Fibroblast of lung (primary cell): ENCODE measurements around the gene ZNF630.
"Not testable (repeated sequence)": the region's sequence is repeated elsewhere in the genome, so short reads cannot be mapped to it uniquely, and the experiment has no call there.

Experiments used
- EZH2 ChIP-seq: IDR thresholded peaks from 2 replicates; pipeline ENCODE4 v1.5.1; 2012; ENCODE audit warnings: low read length, control low read depth, mild to moderate bottlenecking; ENCODE audit errors: missing control alignments
- TF ChIP-seq, protein P1 (sequence below), 2 donors: IDR thresholded peaks in 1 of 2; conservative IDR thresholded peaks in 1 of 2; 1 replicate in 1 of 2; 2 replicates in 1 of 2; pipeline ENCODE4 v1.5.1; 2011 to 2012; ENCODE audit warnings: low read length in 2 of 2, control low read depth in 1 of 2, inconsistent platforms in 1 of 2, low read depth in 1 of 2, mild to moderate bottlenecking in 1 of 2

DNA sequence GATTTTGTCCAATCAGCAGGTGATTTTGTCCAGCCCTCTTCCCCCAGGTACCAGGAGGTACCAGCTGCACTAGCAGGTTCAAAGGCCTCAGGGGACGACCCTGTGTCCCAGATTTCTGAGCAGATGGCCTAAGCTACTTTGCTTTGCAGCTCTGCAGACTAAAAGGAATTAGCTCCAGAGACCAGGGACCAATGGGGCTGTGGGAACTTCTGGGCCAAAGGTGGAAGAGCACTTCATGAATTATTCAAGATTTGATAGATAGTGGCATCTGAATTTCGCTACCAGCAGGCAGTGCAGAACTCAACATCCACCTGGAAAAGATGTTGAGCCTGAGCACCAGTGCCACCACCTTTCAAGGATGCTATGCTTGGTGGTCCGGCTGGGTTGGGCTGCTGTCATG lies 21.1 kb upstream of the ZNF630 start:
- TF ChIP-seq, protein P1, sequence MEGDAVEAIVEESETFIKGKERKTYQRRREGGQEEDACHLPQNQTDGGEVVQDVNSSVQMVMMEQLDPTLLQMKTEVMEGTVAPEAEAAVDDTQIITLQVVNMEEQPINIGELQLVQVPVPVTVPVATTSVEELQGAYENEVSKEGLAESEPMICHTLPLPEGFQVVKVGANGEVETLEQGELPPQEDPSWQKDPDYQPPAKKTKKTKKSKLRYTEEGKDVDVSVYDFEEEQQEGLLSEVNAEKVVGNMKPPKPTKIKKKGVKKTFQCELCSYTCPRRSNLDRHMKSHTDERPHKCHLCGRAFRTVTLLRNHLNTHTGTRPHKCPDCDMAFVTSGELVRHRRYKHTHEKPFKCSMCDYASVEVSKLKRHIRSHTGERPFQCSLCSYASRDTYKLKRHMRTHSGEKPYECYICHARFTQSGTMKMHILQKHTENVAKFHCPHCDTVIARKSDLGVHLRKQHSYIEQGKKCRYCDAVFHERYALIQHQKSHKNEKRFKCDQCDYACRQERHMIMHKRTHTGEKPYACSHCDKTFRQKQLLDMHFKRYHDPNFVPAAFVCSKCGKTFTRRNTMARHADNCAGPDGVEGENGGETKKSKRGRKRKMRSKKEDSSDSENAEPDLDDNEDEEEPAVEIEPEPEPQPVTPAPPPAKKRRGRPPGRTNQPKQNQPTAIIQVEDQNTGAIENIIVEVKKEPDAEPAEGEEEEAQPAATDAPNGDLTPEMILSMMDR (conservative IDR thresholded peaks at IDR 0.05 in 1 of 2, IDR thresholded peaks at IDR 0.05 in 1 of 2; ENCODE audit: low read depth in 1 of 2, low read length in 2 of 2) = not testable (repeated sequence)
- not testable (repeated sequence) for TF ChIP-seq EZH2
